ENCODE measurements around the gene NCK1.
"Not testable (repeated sequence)": the region's sequence is repeated elsewhere in the genome, so short reads cannot be mapped to it uniquely, and the experiment has no call there.

NCK1 gene

DNA sequence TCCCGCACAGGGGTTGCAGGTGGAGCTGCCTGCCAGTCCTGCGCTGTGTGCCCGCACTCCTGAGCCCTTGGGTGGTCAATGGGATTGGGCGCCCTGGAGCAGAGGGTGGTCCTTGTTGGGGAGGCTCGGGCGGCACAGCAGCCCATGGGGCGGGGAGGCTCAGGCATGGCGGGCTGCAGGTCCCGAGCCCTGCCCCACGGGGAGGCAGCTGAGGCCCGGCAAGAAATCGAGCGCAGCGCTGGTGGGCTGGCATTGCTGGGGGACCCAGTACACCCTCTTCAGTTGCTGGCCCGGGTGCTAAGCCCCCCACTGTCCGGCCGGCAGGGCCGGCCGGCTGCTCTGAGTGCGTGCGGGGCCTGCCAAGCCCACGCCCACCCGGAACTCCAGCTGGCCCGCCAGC lies 27.9 kb downstream of the NCK1 start:
- Histone ChIP-seq H3K4me1 (ENCODE audit: control insufficient read depth in 1 of 2, insufficient read depth in 1 of 2, low read depth in 1 of 2, low read length in 1 of 2) (peaks cover 12 to 13% of the 10 kb centered on the region in 2 experiments), H3K27me3 (no peaks in the 10 kb centered on the region), H3K4me3 (ENCODE audit: low read depth in 1 of 2, low read length in 1 of 2) (no peak overlapping the region), H3K9me3 (no peaks in the 10 kb centered on the region), H3K27ac (no peak overlapping the region), H3K36me3 (no peaks in the 10 kb centered on the region)
- TF ChIP-seq, protein P1, sequence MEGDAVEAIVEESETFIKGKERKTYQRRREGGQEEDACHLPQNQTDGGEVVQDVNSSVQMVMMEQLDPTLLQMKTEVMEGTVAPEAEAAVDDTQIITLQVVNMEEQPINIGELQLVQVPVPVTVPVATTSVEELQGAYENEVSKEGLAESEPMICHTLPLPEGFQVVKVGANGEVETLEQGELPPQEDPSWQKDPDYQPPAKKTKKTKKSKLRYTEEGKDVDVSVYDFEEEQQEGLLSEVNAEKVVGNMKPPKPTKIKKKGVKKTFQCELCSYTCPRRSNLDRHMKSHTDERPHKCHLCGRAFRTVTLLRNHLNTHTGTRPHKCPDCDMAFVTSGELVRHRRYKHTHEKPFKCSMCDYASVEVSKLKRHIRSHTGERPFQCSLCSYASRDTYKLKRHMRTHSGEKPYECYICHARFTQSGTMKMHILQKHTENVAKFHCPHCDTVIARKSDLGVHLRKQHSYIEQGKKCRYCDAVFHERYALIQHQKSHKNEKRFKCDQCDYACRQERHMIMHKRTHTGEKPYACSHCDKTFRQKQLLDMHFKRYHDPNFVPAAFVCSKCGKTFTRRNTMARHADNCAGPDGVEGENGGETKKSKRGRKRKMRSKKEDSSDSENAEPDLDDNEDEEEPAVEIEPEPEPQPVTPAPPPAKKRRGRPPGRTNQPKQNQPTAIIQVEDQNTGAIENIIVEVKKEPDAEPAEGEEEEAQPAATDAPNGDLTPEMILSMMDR (IDR thresholded peaks at IDR 0.05), result no peak

- Histone ChIP-seq H3K4me1 (ENCODE audit: control insufficient read depth in 1 of 2, insufficient read depth in 1 of 2, low read depth in 1 of 2, low read length in 1 of 2) (no peaks in the 10 kb centered on the region), H3K27ac (no peak overlapping the region), H3K9me3 (no peaks in the 10 kb centered on the region), H3K4me3 (ENCODE audit: low read depth in 1 of 2, low read length in 1 of 2) (no peak overlapping the region), H3K27me3 (no peaks in the 10 kb centered on the region), H3K36me3 (no peaks in the 10 kb centered on the region)
- TF ChIP-seq, protein P1 (IDR thresholded peaks at IDR 0.05), result no peak
These were observed 30.2 kb downstream of the NCK1 start for GRCh38 chr3:136891934-136892855.

DNA sequence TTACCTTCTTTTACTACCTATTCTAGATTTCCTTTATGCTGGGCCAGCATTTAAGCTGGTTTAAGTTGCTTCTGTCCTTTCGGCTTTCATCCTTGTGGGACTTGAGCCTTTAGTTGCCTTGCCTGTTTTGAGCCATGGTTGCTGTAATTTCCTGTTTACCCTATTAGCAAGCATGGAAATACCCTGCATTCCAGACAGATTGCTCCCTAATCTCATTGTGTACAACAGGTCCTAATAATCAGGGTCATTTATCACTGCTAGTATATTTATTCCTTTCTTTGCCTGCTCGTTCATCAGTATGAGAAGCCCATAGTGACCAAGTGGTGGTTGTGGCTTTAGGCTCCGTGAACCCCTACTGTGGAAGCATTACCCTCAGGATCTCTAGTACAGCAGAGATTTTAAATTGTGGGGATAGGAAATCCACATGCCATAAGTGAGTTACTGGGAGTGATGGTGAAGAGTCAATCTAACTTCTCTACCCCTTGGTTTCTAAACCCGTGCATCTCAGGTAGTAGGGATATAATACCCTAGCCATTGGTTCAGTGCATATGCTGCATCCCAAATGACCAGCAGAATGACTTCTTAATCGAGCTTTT lies 31.9 kb downstream of the NCK1 start:
- Histone ChIP-seq H3K36me3 (no peaks in the 10 kb centered on the region), H3K27ac (no peak overlapping the region), H3K9me3 (no peaks in the 10 kb centered on the region), H3K4me3 (ENCODE audit: low read depth in 1 of 2, low read length in 1 of 2) (no peak overlapping the region), H3K4me1 (ENCODE audit: control insufficient read depth in 1 of 2, insufficient read depth in 1 of 2, low read depth in 1 of 2, low read length in 1 of 2) (no peaks in the 10 kb centered on the region), H3K27me3 (no peaks in the 10 kb centered on the region)
- TF ChIP-seq, protein P1 (IDR thresholded peaks at IDR 0.05), result no peak

GRCh38 chr3:136897171-136897570 lies 35.2 kb downstream of the NCK1 start:
- H3K27ac ChIP-seq; H3K36me3 ChIP-seq; H3K4me1 ChIP-seq (ENCODE audit: control insufficient read depth in 1 of 2, insufficient read depth in 1 of 2, low read depth in 1 of 2, low read length in 1 of 2); H3K9me3 ChIP-seq; H3K4me3 ChIP-seq (ENCODE audit: low read depth in 1 of 2, low read length in 1 of 2); H3K27me3 ChIP-seq: not testable (repeated sequence)

- TF ChIP-seq, protein P1 (IDR thresholded peaks at IDR 0.05), result no peak
These were observed 36.5 kb downstream of the NCK1 start for GRCh38 chr3:136898549-136898948.

GRCh38 chr3:136898954-136899353 lies 36.9 kb downstream of the NCK1 start:
- H3K4me1 ChIP-seq (ENCODE audit: control insufficient read depth in 1 of 2, insufficient read depth in 1 of 2, low read depth in 1 of 2, low read length in 1 of 2), result no peaks in the 10 kb centered on the region
- H3K9me3 ChIP-seq, result no peaks in the 10 kb centered on the region
- TF ChIP-seq, protein P1 (IDR thresholded peaks at IDR 0.05), result no peak
- no peaks in the 10 kb centered on the region for H3K36me3 ChIP-seq
- H3K27me3 ChIP-seq, result no peaks in the 10 kb centered on the region
- peak overlapping the region; percentile 7 for H3K27ac ChIP-seq
- H3K4me3 ChIP-seq (ENCODE audit: low read depth in 1 of 2, low read length in 1 of 2), result no peak overlapping the region

More at GRCh38 chr3:136898549-136898948, 36.5 kb downstream of the NCK1 start:
- Histone ChIP-seq H3K27ac (peak overlapping the region; percentile 7), H3K4me3 (ENCODE audit: low read depth in 1 of 2, low read length in 1 of 2) (no peak overlapping the region), H3K9me3 (no peaks in the 10 kb centered on the region), H3K27me3 (no peaks in the 10 kb centered on the region), H3K4me1 (ENCODE audit: control insufficient read depth in 1 of 2, insufficient read depth in 1 of 2, low read depth in 1 of 2, low read length in 1 of 2) (no peaks in the 10 kb centered on the region), H3K36me3 (no peaks in the 10 kb centered on the region)
